B cell (primary cell): Measurements from ENCODE around the gene DLST. TPM values are rescaled to one million over a fixed set of nuclear protein-coding genes. Genes with fewer than 3 reads are reported as not detected.

Experiments
- ATAC-seq: fragments of 200-7000 bp; cut with Tn5 transposase; one replicate; pipeline ENCODE4 v1.10.0; 2021; ENCODE audit warnings: low read depth, mild to moderate bottlenecking, moderate number of reproducible peaks, moderate library complexity
- CTCF ChIA-PET: fragments of 350-600 bp; sonication (Branson Sonifier 250); formaldehyde crosslinking; loops from one replicate; lab custom pipeline; 2021; ENCODE audit warnings: antibody characterized with exemption, inconsistent platforms; lab: Charles Lee
- POLR2A ChIA-PET: fragments of 350-600 bp; sonication (Branson Sonifier 250); formaldehyde crosslinking; loops from one replicate; lab custom pipeline; 2021; ENCODE audit warnings: antibody characterized with exemption; lab: Charles Lee
- DNase-seq: peaks from one replicate; pipeline ENCODE4 v3.0.0; 2013
- H2AFZ ChIP-seq: 2 replicates; pipeline ENCODE4 v1.6.1; 2012; ENCODE audit warnings: mild to moderate bottlenecking, low read depth, low read length; ENCODE audit not compliant: insufficient read depth, poor library complexity, severe bottlenecking
- H3K27ac ChIP-seq, 2 donors: 1 replicate in 1 of 2; 2 replicates in 1 of 2; pipeline ENCODE4 v1.5.1; 2012 to 2013; ENCODE audit warnings: low read length in 2 of 2, mild to moderate bottlenecking in 2 of 2, moderate library complexity in 1 of 2
- H3K27me3 ChIP-seq, 4 experiments: fragments of 200-600 bp in 1 of 4; sonication (generic) in 1 of 4; replicated peaks in 1 of 4; 1 replicate in 2 of 4; 2 replicates in 2 of 4; pipeline versions ENCODE4 v1.6.1 to v1.7.0; 2013 to 2016; ENCODE audit warnings: low read length in 3 of 4, mild to moderate bottlenecking in 2 of 4, mixed read lengths in 1 of 4, moderate library complexity in 1 of 4; ENCODE audit not compliant: insufficient read depth in 4 of 4, control insufficient read depth in 3 of 4; ENCODE audit errors: control extremely low read depth in 1 of 4
- H3K36me3 ChIP-seq, 2 experiments: replicated peaks in 1 of 2; 1 replicate in 1 of 2; 2 replicates in 1 of 2; pipeline versions ENCODE4 v1.6.1 to v1.7.1; 2013; ENCODE audit warnings: low read length in 1 of 2; ENCODE audit not compliant: insufficient read depth in 2 of 2, control insufficient read depth in 1 of 2; ENCODE audit errors: control extremely low read depth in 1 of 2, extremely low read depth in 1 of 2
- H3K4me1 ChIP-seq, 2 donors: fragments of 200-600 bp in 1 of 2; sonication (generic) in 1 of 2; 1 replicate in 1 of 2; 2 replicates in 1 of 2; pipeline versions ENCODE4 v1.5.1 to v1.6.1; 2013 to 2017; ENCODE audit warnings: low read length in 2 of 2; ENCODE audit not compliant: control insufficient read depth in 2 of 2, insufficient read depth in 2 of 2
- H3K4me2 ChIP-seq: replicated peaks from 2 replicates; pipeline ENCODE3; 2012; ENCODE audit warnings: mild to moderate bottlenecking, low read depth, low read length; ENCODE audit not compliant: poor library complexity, severe bottlenecking
- H3K4me3 ChIP-seq, 5 experiments: fragments of 200-600 bp in 1 of 5; sonication (generic) in 1 of 5; 1 replicate in 3 of 5; 2 replicates in 2 of 5; pipeline versions ENCODE4 v1.5.1 to v1.7.0; 2011 to 2016; ENCODE audit warnings: low read length in 4 of 5, mild to moderate bottlenecking in 4 of 5, low read depth in 2 of 5, control low read depth in 1 of 5, moderate library complexity in 1 of 5; ENCODE audit not compliant: insufficient read depth in 1 of 5; ENCODE audit errors: control extremely low read depth in 1 of 5, extremely low read depth in 1 of 5
- H3K79me2 ChIP-seq: fragments of 200-600 bp; sonication (generic); one replicate; pipeline ENCODE4 v1.6.0; 2016; ENCODE audit warnings: low read length; ENCODE audit not compliant: control insufficient read depth, insufficient read depth
- H3K9ac ChIP-seq: fragments of 200-600 bp; sonication (generic); 2 replicates; pipeline ENCODE4 v1.6.1; 2017; ENCODE audit warnings: mild to moderate bottlenecking, low read length, moderate library complexity
- H3K9me3 ChIP-seq, 3 donors: one replicate each; pipeline versions ENCODE4 v1.6.1 to v1.7.1; 2013; ENCODE audit warnings: low read length in 2 of 3; ENCODE audit not compliant: control insufficient read depth in 2 of 3, insufficient read depth in 1 of 3; ENCODE audit errors: control extremely low read depth in 1 of 3
- H4K20me1 ChIP-seq: 2 replicates; pipeline ENCODE4 v1.6.0; 2012; ENCODE audit warnings: mild to moderate bottlenecking, low read length; ENCODE audit not compliant: insufficient read depth, control insufficient read depth, poor library complexity, severe bottlenecking
- H3K27ac Mint-ChIP-seq: one replicate; pipeline ENCODE4 v1.8.0; 2021; ENCODE audit warnings: mixed read lengths
- H3K27me3 Mint-ChIP-seq: one replicate; pipeline ENCODE4 v1.8.0; 2021; ENCODE audit warnings: mixed read lengths
- H3K4me1 Mint-ChIP-seq: one replicate; pipeline ENCODE4 v1.8.0; 2021; ENCODE audit warnings: mixed read lengths
- H3K4me3 Mint-ChIP-seq: one replicate; pipeline ENCODE4 v1.8.0; 2021; ENCODE audit warnings: mixed read lengths
- H3K9me3 Mint-ChIP-seq: one replicate; pipeline ENCODE4 v1.8.0; 2022; ENCODE audit warnings: mixed read lengths; ENCODE audit not compliant: insufficient read depth
- CTCF ChIP-seq: fragments of 200-600 bp; IDR thresholded peaks from one replicate; pipeline ENCODE4 v1.8.0; 2022; ENCODE audit warnings: antibody characterized with exemption, mild to moderate bottlenecking
- EZH2 ChIP-seq: IDR thresholded peaks from 2 replicates; pipeline ENCODE4 v1.6.1; 2012; ENCODE audit warnings: borderline replicate concordance, low read depth, mild to moderate bottlenecking, moderate library complexity, low read length; ENCODE audit not compliant: insufficient read depth, poor library complexity, severe bottlenecking
- WGBS: methylation state at CpG from one replicate; pipeline ENCODE4 v1.1.5; 2013; ENCODE audit warnings: missing lambda C conversion rate; ENCODE audit not compliant: insufficient coverage; 5-methylcytosine and 5-hydroxymethylcytosine counted together
- intact Hi-C: fragments of 100-400 bp; cut with micrococcal nuclease; formaldehyde crosslinking; loops from one replicate; pipeline ENCODE4 v1.10.0; 2022
- polyA plus RNA-seq: library from polyadenylated mRNA; depleted of rRNA; stranded (reverse); fragments of >200 nt; gene quantifications from 2 replicates; pipeline ENCODE4 v1.2.3, GENCODE V29; 2012
- total RNA-seq, 2 donors: library from RNA; stranded (reverse); fragments of 120-200 nt in 1 of 2; gene quantifications; 1 replicate in 1 of 2; 2 replicates in 1 of 2; pipeline versions ENCODE4 v1.2.3 to v1.2.4, GENCODE V29; 2013 to 2022

Gene DLST
- total and polyA plus RNA-seq, 2 donors (not counting 1 experiment from before 2014, with no cell fraction given): 73.1 to 89.5 TPM

- Mint-ChIP-seq H3K27ac (no peak overlapping the region), H3K9me3 (no peaks in the 10 kb centered on the region), H3K4me1 (peaks cover 20% of the 10 kb centered on the region), H3K4me3 (no peak overlapping the region), H3K27me3 (no peaks in the 10 kb centered on the region)
- Histone ChIP-seq H3K9me3 (no peaks in the 10 kb centered on the region), H3K27ac (no peak overlapping the region), H3K9ac (no peak overlapping the region), H3K27me3 (no peaks in the 10 kb centered on the region), H4K20me1 (peaks cover 5% of the 10 kb centered on the region), H3K4me1 (peaks cover 12 to 30% of the 10 kb centered on the region in 2 donors), H3K4me3 (no peak overlapping the region), H3K79me2 (no peaks in the 10 kb centered on the region), H3K36me3 (no peaks in the 10 kb centered on the region), H2AFZ (no peak overlapping the region), H3K4me2 (no peak overlapping the region)
- DNase-seq: no peak
- WGBS: 92% methylated on average over 14 of the region's 14 CpGs
- POLR2A ChIA-PET: no interaction called here
- CTCF ChIA-PET: interaction anchor here (0.9 to 25.3 kb wide), 2 partner anchors 15 to 44 kb away, joined by 4 to 926 read pairs; partner anchors contain the start of genes DLST and PROX2
- ATAC-seq: no peak
- intact Hi-C loops: no loop called here
- TF ChIP-seq EZH2 (no peak), CTCF (no peak)
Observed at GRCh38 chr14:74909501-74909900, 27.8 kb downstream of the DLST start.

DNA sequence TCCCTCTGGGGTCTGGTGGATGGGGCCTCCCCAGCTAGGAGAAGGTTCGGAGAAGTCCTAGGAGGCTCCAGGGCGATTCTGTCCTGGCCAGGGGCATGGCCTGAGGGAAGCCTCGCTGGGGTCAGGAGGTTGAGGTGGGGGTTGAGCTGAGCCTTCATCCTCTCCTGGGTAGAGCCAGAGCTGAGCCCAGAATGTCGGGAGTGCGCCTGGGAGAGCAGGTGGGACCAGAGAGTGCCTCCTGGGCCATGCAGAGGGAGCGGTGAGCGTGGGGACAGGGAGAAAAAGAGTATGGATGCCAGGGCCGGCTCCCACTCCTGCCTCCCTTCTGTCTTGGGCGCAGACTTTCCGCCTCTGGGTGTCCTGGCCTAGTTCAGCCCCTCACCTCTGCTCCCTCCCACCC lies 28.2 kb downstream of the DLST start:
- H3K4me2 ChIP-seq: no peak overlapping the region
- ChIA-PET CTCF (interaction anchor here (0.9 to 25.3 kb wide), 3 partner anchors 15 to 178 kb away, joined by 4 to 926 read pairs (median 8); partner anchors contain the start of genes DLST and PROX2), POLR2A (no interaction called here)
- H3K36me3 ChIP-seq: no peaks in the 10 kb centered on the region
- H4K20me1 ChIP-seq: peaks cover 5% of the 10 kb centered on the region
- no peak overlapping the region for H2AFZ ChIP-seq
- no peaks in the 10 kb centered on the region for H3K9me3 Mint-ChIP-seq
- no peak overlapping the region for H3K9ac ChIP-seq
- no peak overlapping the region for H3K4me3 Mint-ChIP-seq
- TF ChIP-seq CTCF (no peak), EZH2 (no peak)
- H3K4me3 ChIP-seq: no peak overlapping the region
- no peaks in the 10 kb centered on the region for H3K27me3 ChIP-seq
- peaks cover 12 to 25% of the 10 kb centered on the region in 2 donors for H3K4me1 ChIP-seq
- no peaks in the 10 kb centered on the region for H3K27me3 Mint-ChIP-seq
- no peak overlapping the region for H3K27ac ChIP-seq
- ATAC-seq (no peak), DNase-seq (no peak)
- H3K9me3 ChIP-seq: no peaks in the 10 kb centered on the region
- no peaks in the 10 kb centered on the region for H3K79me2 ChIP-seq
- H3K27ac Mint-ChIP-seq: no peak overlapping the region
- peaks cover 16% of the 10 kb centered on the region for H3K4me1 Mint-ChIP-seq
- intact Hi-C loops: no loop called here
- WGBS: 94% methylated on average over 10 of the region's 10 CpGs
